Effector memory CD4-positive, alpha-beta T cell (primary cell): Measurements from ENCODE around the gene RLN3.

Experiments
- DNase-seq, 3 donors: peaks; one replicate each; pipeline ENCODE4 v3.0.0-alpha.2; 2020
- H3K27ac ChIP-seq: 2 replicates; pipeline ENCODE4 v1.7.0; 2013; ENCODE audit warnings: mild to moderate bottlenecking, low read length, moderate library complexity; ENCODE audit not compliant: insufficient read depth, poor library complexity, severe bottlenecking
- H3K27me3 ChIP-seq: replicated peaks from 2 replicates; pipeline ENCODE4 v1.7.0; 2013; ENCODE audit warnings: mild to moderate bottlenecking, low read length; ENCODE audit not compliant: insufficient read depth, control insufficient read depth, poor library complexity, severe bottlenecking
- H3K36me3 ChIP-seq: 2 replicates; pipeline ENCODE4 v1.7.0; 2013; ENCODE audit warnings: mild to moderate bottlenecking, low read length, moderate library complexity; ENCODE audit not compliant: control insufficient read depth, insufficient read depth
- H3K4me1 ChIP-seq: 2 replicates; pipeline ENCODE4 v1.7.0; 2013; ENCODE audit warnings: low read length, mild to moderate bottlenecking; ENCODE audit not compliant: control insufficient read depth, insufficient read depth, poor library complexity, severe bottlenecking
- H3K4me3 ChIP-seq: 2 replicates; pipeline ENCODE4 v1.7.0; 2013; ENCODE audit warnings: low read length, low read depth, mild to moderate bottlenecking; ENCODE audit not compliant: insufficient read depth, poor library complexity, severe bottlenecking
- H3K9me3 ChIP-seq: 2 replicates; pipeline ENCODE4 v1.7.0; 2013; ENCODE audit warnings: mild to moderate bottlenecking, low read length, moderate library complexity; ENCODE audit not compliant: control insufficient read depth
- total RNA-seq, 3 donors: gene quantifications; one replicate each; lab custom pipeline; 2026; lab: John Stamatoyannopoulos, UW

RLN3 gene, protein sequence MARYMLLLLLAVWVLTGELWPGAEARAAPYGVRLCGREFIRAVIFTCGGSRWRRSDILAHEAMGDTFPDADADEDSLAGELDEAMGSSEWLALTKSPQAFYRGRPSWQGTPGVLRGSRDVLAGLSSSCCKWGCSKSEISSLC
- total RNA-seq: 0 to 0.17 (median 0) reads per million in 3 donors

DNA sequence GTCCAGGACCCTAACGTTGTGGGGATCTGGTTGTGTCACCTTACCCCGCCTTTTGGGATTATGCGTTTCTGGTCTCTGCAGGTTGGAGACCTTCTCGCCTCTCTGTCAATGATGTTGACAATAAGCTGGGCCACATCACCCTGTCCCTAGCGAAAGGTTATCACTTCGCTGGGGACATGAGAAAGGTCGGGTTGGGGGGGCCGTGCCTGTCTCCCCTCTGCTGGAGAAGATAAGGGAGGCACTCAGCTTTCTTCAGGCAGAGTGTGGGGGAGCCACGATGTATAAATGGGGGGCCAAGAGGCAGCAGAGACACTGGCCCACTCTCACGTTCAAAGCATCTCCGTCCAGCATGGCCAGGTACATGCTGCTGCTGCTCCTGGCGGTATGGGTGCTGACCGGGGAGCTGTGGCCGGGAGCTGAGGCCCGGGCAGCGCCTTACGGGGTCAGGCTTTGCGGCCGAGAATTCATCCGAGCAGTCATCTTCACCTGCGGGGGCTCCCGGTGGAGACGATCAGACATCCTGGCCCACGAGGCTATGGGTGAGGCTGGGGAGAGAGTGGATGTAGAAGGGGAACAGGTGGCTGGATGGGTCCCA, at the start of gene RLN3:
Gene RLN3 (plus strand): TSS at position 293 of the 595 bp plus-strand sequence. CDS start 57 bp downstream, at position 350.
- Histone ChIP-seq H3K27me3 (no peaks in the 10 kb centered on the region), H3K27ac (no peak within 1 kb of the TSS), H3K36me3 (no peaks in the 10 kb centered on the region), H3K4me1 (peaks cover 12% of the 10 kb centered on the region), H3K4me3 (no peak within 1 kb of the TSS), H3K9me3 (no peaks in the 10 kb centered on the region)
- DNase-seq: no peak

DNA sequence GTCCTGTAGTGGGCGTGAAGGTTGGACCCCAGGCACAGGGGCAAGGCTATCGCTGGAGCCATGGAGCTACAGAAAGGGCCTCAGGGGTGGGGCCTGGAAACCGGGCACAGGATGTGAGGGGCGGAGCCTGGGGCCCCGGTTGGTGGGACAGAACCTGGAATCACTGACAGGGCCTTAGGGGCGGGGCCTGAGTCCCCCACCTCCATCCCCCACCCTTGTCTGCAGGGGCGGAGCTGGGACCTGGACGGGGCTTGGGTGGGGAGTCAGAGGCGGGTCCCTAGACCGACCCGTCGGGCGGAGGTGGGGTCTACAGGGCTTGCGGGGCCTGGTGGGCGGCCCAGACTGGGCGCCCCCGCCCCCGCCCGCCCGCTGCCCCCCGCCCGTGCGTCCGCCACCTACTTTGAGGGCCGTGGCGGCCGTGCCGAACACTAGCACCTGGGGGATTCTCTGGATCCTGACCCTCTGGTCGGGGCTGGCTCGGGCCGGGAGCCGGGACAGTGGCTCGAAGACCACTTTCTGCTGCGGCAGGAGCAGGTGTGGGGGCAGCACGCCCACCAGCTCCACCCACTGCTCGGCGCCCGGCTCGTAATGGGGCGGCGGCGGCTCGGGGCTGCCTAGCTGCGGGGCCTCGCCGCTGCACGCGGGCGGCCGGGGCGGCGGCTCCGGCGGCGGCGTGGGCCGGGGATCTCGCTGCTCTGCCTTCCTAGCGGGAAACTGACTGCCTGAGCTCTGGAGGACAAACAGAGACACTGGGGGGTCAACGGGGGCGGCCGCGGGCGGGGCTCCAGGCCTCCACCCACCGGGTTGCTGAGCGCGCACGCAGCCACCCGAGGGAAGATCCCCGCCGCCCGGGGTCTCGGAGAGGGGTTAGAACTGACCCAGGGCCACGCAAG, 49.4 kb upstream of the RLN3 start:
- peak overlapping the region; percentile 37 for H3K27ac ChIP-seq
- H3K4me1 ChIP-seq: peaks cover 27% of the 10 kb centered on the region
- H3K36me3 ChIP-seq: peaks cover 6% of the 10 kb centered on the region
- DNase-seq: no peak
- H3K27me3 ChIP-seq: no peaks in the 10 kb centered on the region
- H3K9me3 ChIP-seq: no peaks in the 10 kb centered on the region
- H3K4me3 ChIP-seq: no peak overlapping the region

DNA sequence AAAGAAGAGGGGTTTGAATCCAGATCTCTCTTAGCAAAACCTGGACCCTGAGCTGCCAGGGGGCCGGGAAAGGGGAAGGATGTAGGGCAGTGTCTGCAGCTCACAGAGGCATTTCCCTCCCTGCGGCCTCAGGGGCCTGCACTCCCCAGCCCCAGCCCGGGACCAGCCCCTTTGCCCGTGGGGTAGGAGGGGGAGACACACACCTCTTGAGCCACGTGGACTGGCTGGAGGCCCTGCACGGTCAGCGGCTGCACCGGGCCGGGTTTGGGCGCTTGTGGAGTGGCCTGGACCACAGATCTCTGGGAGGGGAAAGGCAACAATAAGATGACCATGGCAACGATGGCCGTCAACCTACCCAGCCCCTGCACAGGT, 48.7 kb upstream of the RLN3 start:
- H3K27me3 ChIP-seq: no peaks in the 10 kb centered on the region
- H3K27ac ChIP-seq: peak overlapping the region; percentile 37
- peaks cover 6% of the 10 kb centered on the region for H3K36me3 ChIP-seq
- no peak overlapping the region for H3K4me3 ChIP-seq
- H3K9me3 ChIP-seq: no peaks in the 10 kb centered on the region
- no peak for DNase-seq
- peaks cover 26% of the 10 kb centered on the region for H3K4me1 ChIP-seq

DNA sequence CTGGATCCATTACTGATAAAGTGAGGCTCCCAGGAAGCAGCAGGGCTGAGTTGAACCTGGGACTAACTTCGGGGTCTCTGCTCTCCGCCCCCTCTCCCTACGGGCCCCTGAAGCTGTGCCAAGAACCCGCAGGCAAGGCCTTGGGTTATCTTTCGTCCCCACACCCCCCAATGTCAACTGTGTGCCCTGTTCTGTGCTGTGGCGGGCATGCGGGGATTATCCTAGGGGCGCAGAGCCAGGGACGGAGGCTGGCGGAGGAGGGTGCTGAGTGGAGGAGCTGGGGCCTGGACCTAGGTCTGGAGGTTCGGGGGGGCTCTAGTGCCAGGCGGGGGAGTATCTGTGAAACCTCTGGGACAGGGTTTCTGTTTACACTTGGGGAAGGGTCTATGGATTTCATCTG, 48.3 kb upstream of the RLN3 start:
- Histone ChIP-seq H3K27ac (no peak overlapping the region), H3K36me3 (peaks cover 6% of the 10 kb centered on the region), H3K4me1 (peaks cover 31% of the 10 kb centered on the region), H3K9me3 (no peaks in the 10 kb centered on the region), H3K4me3 (no peak overlapping the region), H3K27me3 (no peaks in the 10 kb centered on the region)
- DNase-seq: no peak

DNA sequence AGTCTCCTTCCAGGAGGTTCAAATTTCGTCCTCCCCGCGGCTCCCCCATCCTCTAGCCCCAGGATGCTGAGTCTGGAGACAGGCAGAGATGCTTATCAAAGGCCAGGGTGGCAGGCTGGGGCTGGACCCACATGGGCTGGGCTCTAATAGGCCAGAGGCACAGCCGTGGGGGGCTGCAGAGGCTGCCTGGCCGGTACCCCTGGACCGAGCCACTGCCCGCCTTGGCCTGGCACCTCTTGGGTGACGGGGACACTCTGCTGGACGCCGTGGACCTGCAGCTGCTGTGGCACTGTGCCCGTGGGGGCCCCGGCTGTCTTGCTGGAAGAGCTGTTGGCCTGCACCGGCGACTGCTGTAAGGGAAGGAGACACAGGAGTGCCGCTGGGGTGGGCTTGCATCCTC, 47.6 kb upstream of the RLN3 start:
- peaks cover 37% of the 10 kb centered on the region for H3K4me1 ChIP-seq
- H3K4me3 ChIP-seq: no peak overlapping the region
- no peak for DNase-seq
- no peak overlapping the region for H3K27ac ChIP-seq
- no peaks in the 10 kb centered on the region for H3K9me3 ChIP-seq
- peaks cover 6% of the 10 kb centered on the region for H3K36me3 ChIP-seq
- no peaks in the 10 kb centered on the region for H3K27me3 ChIP-seq

DNA sequence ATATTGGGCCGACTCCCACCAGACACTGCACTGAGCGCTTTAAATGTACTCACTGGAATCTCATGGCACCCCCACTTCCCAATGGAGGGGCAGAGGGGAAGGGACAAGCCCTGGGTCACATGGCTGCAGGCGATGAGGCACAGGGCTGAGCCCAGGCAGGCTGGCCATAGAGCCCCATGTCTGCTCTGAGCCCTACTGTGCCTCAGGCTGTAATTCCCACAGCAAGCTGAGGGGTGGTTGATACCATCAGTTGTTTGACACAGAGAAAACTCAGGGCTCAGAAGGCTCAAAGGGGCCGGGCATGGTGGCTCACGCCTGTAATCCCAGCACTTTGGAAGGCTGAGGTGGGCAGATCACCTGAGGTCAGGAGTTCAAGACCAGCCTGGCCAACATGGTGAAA, 46.9 kb upstream of the RLN3 start:
- no peak overlapping the region for H3K27ac ChIP-seq
- no peaks in the 10 kb centered on the region for H3K27me3 ChIP-seq
- no peak overlapping the region for H3K4me3 ChIP-seq
- peaks cover 44% of the 10 kb centered on the region for H3K4me1 ChIP-seq
- DNase-seq: no peak
- peaks cover 6% of the 10 kb centered on the region for H3K36me3 ChIP-seq
- no peaks in the 10 kb centered on the region for H3K9me3 ChIP-seq

DNA sequence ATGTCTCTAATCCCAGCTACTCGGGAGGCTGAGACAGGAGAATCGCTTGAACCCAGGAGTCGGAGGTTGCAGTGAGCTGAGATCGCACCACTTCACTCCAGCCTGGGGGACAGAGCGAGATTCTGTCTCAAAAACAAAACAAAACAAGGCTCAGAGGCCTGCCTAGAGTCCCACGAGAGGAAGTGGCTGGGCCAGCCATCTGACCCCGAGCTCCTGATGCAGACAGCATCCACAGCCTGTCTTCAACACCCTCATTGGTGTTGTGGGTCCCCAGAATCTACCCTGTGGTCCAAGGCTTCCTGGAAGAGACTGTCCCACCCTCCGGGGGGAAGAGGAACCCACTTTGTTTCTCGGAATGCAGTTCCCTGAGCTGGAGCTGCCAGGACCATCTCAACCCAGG, 46.5 kb upstream of the RLN3 start:
- H3K27ac ChIP-seq: peak overlapping the region; percentile 13
- H3K9me3 ChIP-seq: no peaks in the 10 kb centered on the region
- no peak for DNase-seq
- no peak overlapping the region for H3K4me3 ChIP-seq
- peaks cover 48% of the 10 kb centered on the region for H3K4me1 ChIP-seq
- peaks cover 6% of the 10 kb centered on the region for H3K36me3 ChIP-seq
- no peaks in the 10 kb centered on the region for H3K27me3 ChIP-seq

DNA sequence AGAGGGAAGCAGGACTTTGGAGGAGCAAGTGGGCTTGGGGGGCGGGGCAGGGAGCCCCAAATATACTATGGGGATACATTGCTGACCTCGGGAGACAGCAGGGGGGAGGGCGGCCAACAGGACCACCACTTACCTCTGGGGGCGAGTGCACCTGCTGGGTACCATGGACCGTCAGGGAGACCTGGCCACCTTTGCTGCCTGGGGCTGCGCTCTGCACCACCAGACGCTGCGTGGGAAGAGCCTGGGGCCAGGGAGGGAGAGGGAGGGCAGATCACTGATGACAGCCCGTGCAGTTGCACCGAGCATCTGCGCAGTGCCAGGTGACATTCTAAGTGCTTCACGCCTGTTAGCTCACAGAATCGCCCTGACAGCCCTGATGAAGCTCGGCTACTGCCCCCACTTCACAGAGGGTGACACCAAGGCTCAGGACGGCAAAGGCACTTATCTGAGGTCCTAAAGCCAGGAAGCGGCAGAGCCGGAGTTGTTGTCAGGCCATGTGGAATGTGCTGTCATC, 45.9 kb upstream of the RLN3 start:
- Histone ChIP-seq H3K27me3 (no peaks in the 10 kb centered on the region), H3K36me3 (peaks cover 6% of the 10 kb centered on the region), H3K27ac (no peak overlapping the region), H3K9me3 (no peaks in the 10 kb centered on the region), H3K4me1 (peaks cover 53% of the 10 kb centered on the region), H3K4me3 (no peak overlapping the region)
- DNase-seq: no peak

DNA sequence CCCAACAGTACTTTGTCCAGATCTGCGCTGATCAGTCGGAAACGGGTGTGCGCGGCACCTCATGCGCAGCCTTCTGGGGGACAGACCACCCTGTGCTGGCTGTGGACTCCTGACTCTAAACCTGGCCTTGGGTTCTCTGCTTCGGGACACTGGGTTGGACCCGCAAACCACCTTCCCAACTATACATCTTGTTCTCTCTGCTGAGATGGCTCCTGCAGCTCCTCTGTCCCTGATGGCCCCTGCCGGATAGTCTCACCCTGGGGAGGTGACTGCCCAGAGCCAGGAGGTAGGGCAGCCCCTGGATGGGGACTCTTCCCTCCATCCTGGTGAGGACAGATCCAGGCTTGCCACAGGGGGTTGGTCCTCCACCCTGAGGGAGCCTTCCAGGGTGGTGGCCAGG, 45.2 kb upstream of the RLN3 start:
- no peaks in the 10 kb centered on the region for H3K9me3 ChIP-seq
- peaks cover 60% of the 10 kb centered on the region for H3K4me1 ChIP-seq
- H3K27ac ChIP-seq: peak overlapping the region; percentile 61
- H3K27me3 ChIP-seq: no peaks in the 10 kb centered on the region
- peaks cover 6% of the 10 kb centered on the region for H3K36me3 ChIP-seq
- H3K4me3 ChIP-seq: no peak overlapping the region
- no peak for DNase-seq
